HepG2 (cell line): Measurements from ENCODE around the gene PLCB1. TPM values are rescaled to one million over a fixed set of nuclear protein-coding genes. Genes with fewer than 3 reads are reported as not detected.

ENCODE experiments used
- ATAC-seq: fragments of 200-7000 bp; cut with Tn5 transposase; 3 replicates; pipeline ENCODE4 v1.9.1; 2020; ENCODE audit warnings: mild to moderate bottlenecking, moderate library complexity
- BruUV-seq: library from RNA; stranded (reverse); fragments of 400-500 nt; replicated peaks from 2 replicates; lab custom pipeline; 2021; lab: Mats Ljungman, UMichigan
- CTCF ChIA-PET: fragments of 300-600 bp; formaldehyde crosslinking; extraction: SDS; loops from one replicate; lab custom pipeline; 2021; ENCODE audit warnings: low total read pairs, inconsistent platforms, low intra/inter-chr PET ratio; lab: Yijun Ruan, JAX
- POLR2A ChIA-PET: fragments of 350-600 bp; sonication (Branson Sonifier 250); formaldehyde crosslinking; loops from one replicate; lab custom pipeline; 2020; ENCODE audit warnings: antibody characterized with exemption, inconsistent platforms; lab: Yijun Ruan, JAX
- DNase-seq: peaks from one replicate; pipeline ENCODE4 v3.0.0-alpha.2; 2015; ENCODE audit warnings: low spot score
- FAIRE-seq: peaks from 3 replicates; lab custom pipeline; 2011; peaks lifted over from hg19 to GRCh38; lab: Jason Lieb, UNC
- H2AFZ ChIP-seq: one replicate; pipeline ENCODE4 v1.6.1; 2011; ENCODE audit warnings: low read length, inconsistent platforms
- H3K27ac ChIP-seq: fragments of 300-600 bp; 3 replicates; pipeline ENCODE4 v1.8.0; 2011; ENCODE audit warnings: mixed run types, mild to moderate bottlenecking, mixed read lengths, low read length, inconsistent platforms; ENCODE audit not compliant: insufficient read depth; ENCODE audit errors: extremely low read length
- H3K27me3 ChIP-seq, 2 experiments: fragments of 200-600 bp in 1 of 2; 2 replicates in 1 of 2; 3 replicates in 1 of 2; pipeline versions ENCODE4 v1.6.0 to v1.8.0; 2011; ENCODE audit warnings: low read length in 2 of 2, mild to moderate bottlenecking in 2 of 2, moderate library complexity in 2 of 2, inconsistent platforms in 1 of 2; ENCODE audit not compliant: insufficient read depth in 2 of 2, control insufficient read depth in 1 of 2
- H3K36me3 ChIP-seq, 2 experiments: fragments of 200-600 bp in 1 of 2; replicated peaks in 1 of 2; 2 replicates in 1 of 2; 3 replicates in 1 of 2; pipeline versions ENCODE4 v1.5.1 to v1.8.0; 2011; ENCODE audit warnings: low read length in 2 of 2, inconsistent platforms in 1 of 2; ENCODE audit not compliant: insufficient read depth in 2 of 2, control insufficient read depth in 1 of 2
- H3K4me1 ChIP-seq: 2 replicates; pipeline ENCODE4 v1.5.1; 2012; ENCODE audit warnings: low read length, inconsistent platforms; ENCODE audit not compliant: insufficient read depth
- H3K4me2 ChIP-seq: 2 replicates; pipeline ENCODE4 v1.6.0; 2011; ENCODE audit warnings: low read depth, low read length, inconsistent platforms
- H3K4me3 ChIP-seq, 3 experiments: fragments of 200-600 bp in 1 of 3; sonication (generic), shearing (Covaris generic) in 1 of 3; replicated peaks in 1 of 3; 2 replicates each; pipeline ENCODE4 v1.5.1; 2011 to 2016; ENCODE audit warnings: low read length in 3 of 3, inconsistent platforms in 2 of 3, low read depth in 2 of 3, mild to moderate bottlenecking in 2 of 3, control low read depth in 1 of 3, mixed read lengths in 1 of 3; ENCODE audit not compliant: insufficient read depth in 1 of 3
- H3K79me2 ChIP-seq: one replicate; pipeline ENCODE4 v1.6.1; 2011; ENCODE audit warnings: low read length, inconsistent platforms; ENCODE audit not compliant: insufficient read depth
- H3K9ac ChIP-seq: 2 replicates; pipeline ENCODE4 v1.6.0; 2011; ENCODE audit warnings: mild to moderate bottlenecking, low read depth, low read length, inconsistent platforms; ENCODE audit not compliant: insufficient read depth
- H3K9me3 ChIP-seq: 2 replicates; pipeline ENCODE4 v1.5.1; 2012; ENCODE audit warnings: mild to moderate bottlenecking, low read length
- H4K20me1 ChIP-seq: 2 replicates; pipeline ENCODE4 v1.6.0; 2011; ENCODE audit warnings: inconsistent platforms, mild to moderate bottlenecking, low read length, moderate library complexity; ENCODE audit not compliant: insufficient read depth
- EEA1 ChIP-seq: sonication (generic); formaldehyde crosslinking; IDR thresholded peaks from 2 replicates; pipeline ENCODE4 v1.5.1; 2020; ENCODE audit warnings: mild to moderate bottlenecking, missing genetic modification reagents, borderline replicate concordance
- GATAD1 ChIP-seq: IDR thresholded peaks from 2 replicates; pipeline ENCODE4 v1.6.1; 2016; ENCODE audit warnings: missing genetic modification reagents, missing compliant biosample characterization
- RBAK ChIP-seq: sonication (generic); formaldehyde crosslinking; IDR thresholded peaks from 2 replicates; pipeline ENCODE4 v1.5.1; 2020; ENCODE audit warnings: mild to moderate bottlenecking, missing genetic modification reagents
- TGIF2 ChIP-seq: IDR thresholded peaks from 2 replicates; pipeline ENCODE4 v1.6.1; 2016; ENCODE audit warnings: control low read depth, missing compliant biosample characterization
- ZNF20 ChIP-seq: sonication (generic); formaldehyde crosslinking; IDR thresholded peaks from 2 replicates; pipeline ENCODE4 v1.4.0; 2020; ENCODE audit warnings: mild to moderate bottlenecking, moderate library complexity, missing genetic modification reagents
- ZNF749 ChIP-seq: sonication (generic); formaldehyde crosslinking; IDR thresholded peaks from 2 replicates; pipeline ENCODE4 v1.8.0; 2022; ENCODE audit warnings: mild to moderate bottlenecking, missing genetic modification reagents, moderate library complexity, borderline replicate concordance
- ZNF891 ChIP-seq: sonication (generic); formaldehyde crosslinking; IDR thresholded peaks from 2 replicates; pipeline ENCODE4 v1.5.0; 2020; ENCODE audit warnings: mild to moderate bottlenecking, missing genetic modification reagents
- WGBS: methylation state at CpG from one replicate; pipeline ENCODE4 v1.1.6; 2017; ENCODE audit warnings: low lambda C conversion rate; 5-methylcytosine and 5-hydroxymethylcytosine counted together
- in situ Hi-C: cut with HindIII; loops from 2 replicates; pipeline ENCODE4 v1.10.0; 2017; ENCODE audit warnings: low pct_unique_long_range_greater_than_20kb; ENCODE audit not compliant: extremely low pct_ligation_motif_present
- intact Hi-C: fragments of 100-400 bp; cut with micrococcal nuclease; formaldehyde crosslinking; loops from one replicate; pipeline ENCODE4 v1.10.0; 2022; ENCODE audit not compliant: unreplicated experiment
- polyA plus RNA-seq, 8 experiments: library from polyadenylated mRNA; depleted of rRNA in 3 of 8; stranded (reverse) in 7 of 8; unstranded in 1 of 8; fragments of >200 nt; fragmentation: Illumina TruSeq in 4 of 8; extraction: Trizol in 4 of 8; gene quantifications; 2 replicates each; pipeline versions ENCODE4 v1.2.1 to v1.2.3, GENCODE V29; 2011 to 2016; ENCODE audit warnings: low read depth in 4 of 8, missing spikeins in 1 of 8, mixed read lengths in 1 of 8; ENCODE audit not compliant: insufficient read depth in 1 of 8
- total RNA-seq, 5 experiments: library from RNA; depleted of rRNA; stranded (reverse); fragments of >200 nt; fragmentation: Illumina TruSeq; extraction: Trizol; gene quantifications; 2 replicates each; pipeline ENCODE4 v1.2.3, GENCODE V29; 2016; ENCODE audit warnings: low read depth in 1 of 5
- TF ChIP-seq, protein P1 (sequence below): sonication (generic); formaldehyde crosslinking; IDR thresholded peaks from 2 replicates; pipeline ENCODE4 v1.4.0; 2020; ENCODE audit warnings: missing genetic modification reagents

PLCB1 gene
- total and polyA plus RNA-seq, 2 of the 13 experiments (the other 11 are each of a cell fraction or from before 2014, with no cell fraction given) = 42.4 to 55.9 TPM

DNA sequence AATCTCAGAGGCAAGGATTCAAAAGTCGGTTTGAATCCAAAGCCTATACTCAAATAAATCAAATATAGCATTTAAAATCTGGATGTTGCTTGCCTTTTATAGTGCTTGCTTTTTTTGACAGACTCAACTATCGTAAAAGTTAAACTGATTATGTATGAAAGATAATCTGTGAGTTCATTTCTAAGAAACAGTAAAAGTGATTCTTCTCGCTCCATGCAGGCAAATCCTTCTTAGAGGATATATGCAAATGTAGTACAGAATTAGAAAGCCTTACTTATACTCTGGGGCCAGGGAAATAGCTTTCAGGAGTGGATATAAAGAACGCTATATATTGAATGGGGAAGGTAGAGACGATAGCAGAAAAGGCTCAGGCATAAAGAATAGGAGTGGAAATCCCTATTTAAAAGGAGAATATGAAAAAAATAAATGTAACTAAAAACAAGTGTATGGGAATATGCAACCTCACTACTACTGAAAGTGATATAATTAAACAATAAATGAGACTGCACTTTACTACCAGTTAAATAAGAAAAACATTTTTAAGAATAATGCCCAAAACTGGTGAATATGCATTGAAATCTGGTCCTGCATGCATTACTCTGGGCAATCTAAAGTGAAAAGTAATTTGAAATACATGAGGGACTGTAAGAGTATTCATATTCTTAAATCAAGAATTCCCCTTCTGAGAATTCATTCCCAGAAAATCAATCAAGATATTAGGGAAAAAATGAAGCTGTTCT, 575.1 kb downstream of the PLCB1 start:
- WGBS = 95% methylated on average over 5 of the region's 5 CpGs
- intact Hi-C loops (no loop called here), in situ Hi-C loops (no loop called here)
- Histone ChIP-seq H4K20me1 (no peaks in the 10 kb centered on the region), H3K79me2 (no peaks in the 10 kb centered on the region), H3K36me3 (peaks cover 8 to 18% of the 10 kb centered on the region in 2 experiments; a peak in 4 of 5 replicates), H3K4me1 (no peaks in the 10 kb centered on the region), H3K27me3 (no peaks in the 10 kb centered on the region), H3K9ac (no peak overlapping the region), H3K27ac (no peak overlapping the region), H3K4me3 (no peak overlapping the region), H3K9me3 (no peaks in the 10 kb centered on the region), H2AFZ (no peak overlapping the region), H3K4me2 (no peak overlapping the region)
- no peak for TF ChIP-seq RBAK (CRISPR knock-in tag)
- TF ChIP-seq, protein P1, sequence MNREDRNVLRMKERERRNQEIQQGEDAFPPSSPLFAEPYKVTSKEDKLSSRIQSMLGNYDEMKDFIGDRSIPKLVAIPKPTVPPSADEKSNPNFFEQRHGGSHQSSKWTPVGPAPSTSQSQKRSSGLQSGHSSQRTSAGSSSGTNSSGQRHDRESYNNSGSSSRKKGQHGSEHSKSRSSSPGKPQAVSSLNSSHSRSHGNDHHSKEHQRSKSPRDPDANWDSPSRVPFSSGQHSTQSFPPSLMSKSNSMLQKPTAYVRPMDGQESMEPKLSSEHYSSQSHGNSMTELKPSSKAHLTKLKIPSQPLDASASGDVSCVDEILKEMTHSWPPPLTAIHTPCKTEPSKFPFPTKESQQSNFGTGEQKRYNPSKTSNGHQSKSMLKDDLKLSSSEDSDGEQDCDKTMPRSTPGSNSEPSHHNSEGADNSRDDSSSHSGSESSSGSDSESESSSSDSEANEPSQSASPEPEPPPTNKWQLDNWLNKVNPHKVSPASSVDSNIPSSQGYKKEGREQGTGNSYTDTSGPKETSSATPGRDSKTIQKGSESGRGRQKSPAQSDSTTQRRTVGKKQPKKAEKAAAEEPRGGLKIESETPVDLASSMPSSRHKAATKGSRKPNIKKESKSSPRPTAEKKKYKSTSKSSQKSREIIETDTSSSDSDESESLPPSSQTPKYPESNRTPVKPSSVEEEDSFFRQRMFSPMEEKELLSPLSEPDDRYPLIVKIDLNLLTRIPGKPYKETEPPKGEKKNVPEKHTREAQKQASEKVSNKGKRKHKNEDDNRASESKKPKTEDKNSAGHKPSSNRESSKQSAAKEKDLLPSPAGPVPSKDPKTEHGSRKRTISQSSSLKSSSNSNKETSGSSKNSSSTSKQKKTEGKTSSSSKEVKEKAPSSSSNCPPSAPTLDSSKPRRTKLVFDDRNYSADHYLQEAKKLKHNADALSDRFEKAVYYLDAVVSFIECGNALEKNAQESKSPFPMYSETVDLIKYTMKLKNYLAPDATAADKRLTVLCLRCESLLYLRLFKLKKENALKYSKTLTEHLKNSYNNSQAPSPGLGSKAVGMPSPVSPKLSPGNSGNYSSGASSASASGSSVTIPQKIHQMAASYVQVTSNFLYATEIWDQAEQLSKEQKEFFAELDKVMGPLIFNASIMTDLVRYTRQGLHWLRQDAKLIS (CRISPR knock-in tag) = no peak
- no peak for TF ChIP-seq ZNF20
- TF ChIP-seq ZNF749 (CRISPR knock-in tag) = no peak
- TF ChIP-seq ZNF891 (CRISPR knock-in tag) = no peak
- no peak for TF ChIP-seq EEA1 (CRISPR knock-in tag)
- no peak for TF ChIP-seq GATAD1 (CRISPR knock-in tag)
- no peak for TF ChIP-seq TGIF2
- CTCF ChIA-PET = no interaction called here
- FAIRE-seq = no peak
- DNase-seq = no peak
- no peak for ATAC-seq
- BruUV-seq = no TSS peak
- POLR2A ChIA-PET = no interaction called here
